Keratinocyte (primary cell): ENCODE results near the gene NDUFV1.

ENCODE experiments used
- EZH2 ChIP-seq: IDR thresholded peaks from one replicate; pipeline ENCODE4 v1.6.1; 2012; ENCODE audit warnings: inconsistent platforms, mild to moderate bottlenecking, low read length, moderate library complexity
- TF ChIP-seq, protein P1 (sequence below), 3 experiments: IDR thresholded peaks in 1 of 3; conservative IDR thresholded peaks in 1 of 3; optimal IDR thresholded peaks in 1 of 3; 2 replicates in 2 of 3; 3 replicates in 1 of 3; pipeline versions ENCODE3 to v1.5.1; 2011; ENCODE audit warnings: low read length in 3 of 3, mild to moderate bottlenecking in 3 of 3, moderate library complexity in 2 of 3, control low read depth in 1 of 3, inconsistent platforms in 1 of 3; ENCODE audit not compliant: insufficient read depth in 2 of 3; ENCODE audit errors: extremely low read depth in 1 of 3

DNA sequence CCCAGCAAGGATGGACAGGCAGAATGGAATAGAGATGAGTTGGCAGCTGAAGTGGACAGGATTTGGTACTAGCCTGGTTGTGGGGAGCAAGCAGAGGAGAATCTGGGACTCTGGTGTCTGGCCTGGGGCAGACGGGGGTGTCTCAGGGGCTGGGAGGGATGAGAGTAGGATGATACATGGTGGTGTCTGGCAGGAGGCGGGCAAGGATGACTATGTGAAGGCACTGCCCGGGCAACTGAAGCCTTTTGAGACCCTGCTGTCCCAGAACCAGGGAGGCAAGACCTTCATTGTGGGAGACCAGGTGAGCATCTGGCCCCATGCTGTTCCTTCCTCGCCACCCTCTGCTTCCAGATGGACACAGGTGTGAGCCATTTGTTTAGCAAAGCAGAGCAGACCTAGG is 20.8 kb upstream of the NDUFV1 start:
- TF ChIP-seq, protein P1, sequence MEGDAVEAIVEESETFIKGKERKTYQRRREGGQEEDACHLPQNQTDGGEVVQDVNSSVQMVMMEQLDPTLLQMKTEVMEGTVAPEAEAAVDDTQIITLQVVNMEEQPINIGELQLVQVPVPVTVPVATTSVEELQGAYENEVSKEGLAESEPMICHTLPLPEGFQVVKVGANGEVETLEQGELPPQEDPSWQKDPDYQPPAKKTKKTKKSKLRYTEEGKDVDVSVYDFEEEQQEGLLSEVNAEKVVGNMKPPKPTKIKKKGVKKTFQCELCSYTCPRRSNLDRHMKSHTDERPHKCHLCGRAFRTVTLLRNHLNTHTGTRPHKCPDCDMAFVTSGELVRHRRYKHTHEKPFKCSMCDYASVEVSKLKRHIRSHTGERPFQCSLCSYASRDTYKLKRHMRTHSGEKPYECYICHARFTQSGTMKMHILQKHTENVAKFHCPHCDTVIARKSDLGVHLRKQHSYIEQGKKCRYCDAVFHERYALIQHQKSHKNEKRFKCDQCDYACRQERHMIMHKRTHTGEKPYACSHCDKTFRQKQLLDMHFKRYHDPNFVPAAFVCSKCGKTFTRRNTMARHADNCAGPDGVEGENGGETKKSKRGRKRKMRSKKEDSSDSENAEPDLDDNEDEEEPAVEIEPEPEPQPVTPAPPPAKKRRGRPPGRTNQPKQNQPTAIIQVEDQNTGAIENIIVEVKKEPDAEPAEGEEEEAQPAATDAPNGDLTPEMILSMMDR (optimal IDR thresholded peaks at IDR 0.05 in 1 of 3, IDR thresholded peaks at IDR 0.05 in 1 of 3, conservative IDR thresholded peaks at IDR 0.05 in 1 of 3; ENCODE audit: extremely low read depth in 1 of 3, insufficient read depth in 2 of 3, low read length in 3 of 3): no peak
- TF ChIP-seq EZH2: no peak
